ENCODE measurements around the gene VSIG1. TPM values are rescaled to one million over a fixed set of nuclear protein-coding genes. Genes with fewer than 3 reads are reported as not detected.

Gene VSIG1
- not detected in 2 replicates for polyA plus RNA-seq (2012; rRNA removed)
- polyA plus RNA-seq (2012; cell fraction: cytosol; rRNA removed): not detected in 2 replicates
- not detected in 2 replicates for polyA plus RNA-seq (2012; cell fraction: nucleus; rRNA removed)

DNA sequence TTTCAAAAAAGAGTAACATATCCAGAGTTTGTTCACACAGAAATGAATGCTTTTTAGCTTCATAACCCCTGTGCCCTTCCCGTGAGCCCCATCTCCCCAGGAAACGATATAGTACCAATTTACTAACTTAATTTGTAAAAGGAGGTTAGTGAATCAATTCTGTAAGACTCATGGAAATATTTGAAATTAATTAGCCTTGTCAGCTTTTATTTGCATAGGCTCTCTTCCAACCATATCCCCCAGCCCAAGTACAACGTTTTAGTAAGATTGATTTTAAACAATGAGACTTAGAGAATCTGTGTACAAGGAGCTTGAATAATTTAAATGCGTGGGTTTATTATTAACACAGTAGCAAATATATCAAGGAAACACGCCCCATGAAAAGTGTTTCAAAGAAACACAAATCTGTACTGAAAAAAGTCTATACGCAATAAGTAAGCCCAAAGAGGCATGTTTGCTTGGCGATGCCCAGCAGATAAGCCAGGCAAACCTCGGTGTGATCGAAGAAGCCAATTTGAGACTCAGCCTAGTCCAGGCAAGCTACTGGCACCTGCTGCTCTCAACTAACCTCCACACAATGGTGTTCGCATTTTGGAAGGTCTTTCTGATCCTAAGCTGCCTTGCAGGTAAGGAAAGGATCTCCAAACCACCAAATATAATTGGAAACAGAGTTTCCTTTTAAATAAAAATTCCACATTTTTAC lies at the start of gene VSIG1:
Gene VSIG1 (plus strand): TSS at position 512 of the 703 bp plus-strand sequence. CDS start 66 bp downstream, at position 578.
- H3K4me2 ChIP-seq: no peak within 1 kb of the TSS
- H4K20me1 ChIP-seq (ENCODE audit: insufficient read depth): no peaks in the 10 kb centered on the region
- H3K27ac ChIP-seq (ENCODE audit: low read depth in 2 of 2, low read length in 1 of 2): no peak within 1 kb of the TSS
- no peaks in the 10 kb centered on the region for H3K4me1 ChIP-seq (ENCODE audit: control insufficient read depth in 1 of 2, insufficient read depth in 2 of 2, low read depth in 1 of 2, low read length in 1 of 2)
- WGBS (ENCODE audit: low lambda C conversion rate): 39% methylated on average over 10 of the region's 10 CpGs
- H2AFZ ChIP-seq (ENCODE audit: low read depth): no peak within 1 kb of the TSS
- H3K4me3 ChIP-seq (ENCODE audit: low read depth in 2 of 2, low read length in 1 of 2): no peak within 1 kb of the TSS
- TF ChIP-seq JUND (IDR thresholded peaks at IDR 0.05) (no peak), EZH2phosphoT487 (IDR thresholded peaks at IDR 0.05; ENCODE audit: borderline replicate concordance, low read depth) (no peak), FOXJ3 (CRISPR knock-in tag; IDR thresholded peaks at IDR 0.05) (no peak), NFIC (IDR thresholded peaks at IDR 0.05; ENCODE audit: borderline replicate concordance) (no peak), SIN3A (IDR thresholded peaks at IDR 0.05; ENCODE audit: borderline replicate concordance, low read depth, low read length) (no peak), RXRA (IDR thresholded peaks at IDR 0.05; ENCODE audit: borderline replicate concordance, low read depth) (no peak), RFX5 (IDR thresholded peaks at IDR 0.05; ENCODE audit: low read length) (no peak), EP300 (IDR thresholded peaks at IDR 0.05; ENCODE audit: borderline replicate concordance in 1 of 2, low read depth in 1 of 2, low read length in 1 of 2) (no peak), CHD2 (IDR thresholded peaks at IDR 0.05; ENCODE audit: low read length, partially characterized antibody) (no peak)
- TF ChIP-seq, protein P1, sequence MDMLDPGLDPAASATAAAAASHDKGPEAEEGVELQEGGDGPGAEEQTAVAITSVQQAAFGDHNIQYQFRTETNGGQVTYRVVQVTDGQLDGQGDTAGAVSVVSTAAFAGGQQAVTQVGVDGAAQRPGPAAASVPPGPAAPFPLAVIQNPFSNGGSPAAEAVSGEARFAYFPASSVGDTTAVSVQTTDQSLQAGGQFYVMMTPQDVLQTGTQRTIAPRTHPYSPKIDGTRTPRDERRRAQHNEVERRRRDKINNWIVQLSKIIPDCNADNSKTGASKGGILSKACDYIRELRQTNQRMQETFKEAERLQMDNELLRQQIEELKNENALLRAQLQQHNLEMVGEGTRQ (IDR thresholded peaks at IDR 0.05; ENCODE audit: borderline replicate concordance, low read depth, low read length): no peak
- H3K9me2 ChIP-seq: no peaks in the 10 kb centered on the region
- no peak for DNase-seq
- H3K79me2 ChIP-seq (ENCODE audit: insufficient read depth): no peaks in the 10 kb centered on the region
- H3K36me3 ChIP-seq (replicated peaks in 1 of 2; ENCODE audit: control insufficient read depth in 1 of 2, insufficient read depth in 2 of 2, low read length in 1 of 2): no peaks in the 10 kb centered on the region
- no peak within 1 kb of the TSS for H3K9ac ChIP-seq
- ChIA-PET POLR2A (no interaction called here), CTCF (no interaction called here)
- no peaks in the 10 kb centered on the region for H3F3A ChIP-seq (replicated peaks; ENCODE audit: insufficient read depth)
- H3K9me3 ChIP-seq: no peaks in the 10 kb centered on the region
- H3K27me3 ChIP-seq (ENCODE audit: insufficient read depth): peaks cover 10% of the 10 kb centered on the region; the same call in 1 of the 2 replicates

DNA sequence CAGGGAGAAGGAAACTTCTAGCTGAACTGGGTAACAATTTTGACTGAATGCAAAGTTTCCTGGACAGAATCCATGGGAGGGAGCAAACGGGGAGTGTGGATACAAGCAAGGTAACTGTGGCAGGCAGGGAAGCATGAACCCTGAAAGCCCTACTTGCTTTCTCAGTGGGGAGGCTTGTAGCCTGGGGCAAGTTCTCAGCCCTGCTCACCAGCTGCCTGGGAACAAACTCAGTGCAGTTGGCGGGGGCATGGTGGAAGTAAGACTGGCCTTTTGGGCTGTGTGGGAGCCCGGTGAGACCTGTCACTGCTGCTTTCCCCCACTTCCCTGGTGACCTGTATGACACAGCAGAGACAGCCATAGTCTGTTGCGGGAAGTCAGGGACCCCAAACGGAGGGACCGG lies 48.7 kb upstream of the VSIG1 start:
- TF ChIP-seq RFX5 (IDR thresholded peaks at IDR 0.05; ENCODE audit: low read length): no peak
- TF ChIP-seq EP300 (IDR thresholded peaks at IDR 0.05; ENCODE audit: borderline replicate concordance in 1 of 2, low read depth in 1 of 2, low read length in 1 of 2): no peak
- TF ChIP-seq, protein P2, sequence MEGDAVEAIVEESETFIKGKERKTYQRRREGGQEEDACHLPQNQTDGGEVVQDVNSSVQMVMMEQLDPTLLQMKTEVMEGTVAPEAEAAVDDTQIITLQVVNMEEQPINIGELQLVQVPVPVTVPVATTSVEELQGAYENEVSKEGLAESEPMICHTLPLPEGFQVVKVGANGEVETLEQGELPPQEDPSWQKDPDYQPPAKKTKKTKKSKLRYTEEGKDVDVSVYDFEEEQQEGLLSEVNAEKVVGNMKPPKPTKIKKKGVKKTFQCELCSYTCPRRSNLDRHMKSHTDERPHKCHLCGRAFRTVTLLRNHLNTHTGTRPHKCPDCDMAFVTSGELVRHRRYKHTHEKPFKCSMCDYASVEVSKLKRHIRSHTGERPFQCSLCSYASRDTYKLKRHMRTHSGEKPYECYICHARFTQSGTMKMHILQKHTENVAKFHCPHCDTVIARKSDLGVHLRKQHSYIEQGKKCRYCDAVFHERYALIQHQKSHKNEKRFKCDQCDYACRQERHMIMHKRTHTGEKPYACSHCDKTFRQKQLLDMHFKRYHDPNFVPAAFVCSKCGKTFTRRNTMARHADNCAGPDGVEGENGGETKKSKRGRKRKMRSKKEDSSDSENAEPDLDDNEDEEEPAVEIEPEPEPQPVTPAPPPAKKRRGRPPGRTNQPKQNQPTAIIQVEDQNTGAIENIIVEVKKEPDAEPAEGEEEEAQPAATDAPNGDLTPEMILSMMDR (IDR thresholded peaks at IDR 0.05): no peak
- no peak for TF ChIP-seq MXI1 (IDR thresholded peaks at IDR 0.05; ENCODE audit: low read depth, low read length)
- TF ChIP-seq FOSL2 (IDR thresholded peaks at IDR 0.05; ENCODE audit: borderline replicate concordance, low read depth): no peak
- TF ChIP-seq, protein P1 (IDR thresholded peaks at IDR 0.05; ENCODE audit: borderline replicate concordance, low read depth, low read length): no peak
- no peak for TF ChIP-seq TAF1 (IDR thresholded peaks at IDR 0.05; ENCODE audit: borderline replicate concordance, low read depth, low read length)
- TF ChIP-seq RCOR1 (IDR thresholded peaks at IDR 0.05; ENCODE audit: low read length): no peak
- TF ChIP-seq YY1 (IDR thresholded peaks at IDR 0.05; ENCODE audit: low read depth): no peak
- no peak for TF ChIP-seq TCF12 (IDR thresholded peaks at IDR 0.05)
- TF ChIP-seq EZH2phosphoT487 (IDR thresholded peaks at IDR 0.05; ENCODE audit: borderline replicate concordance, low read depth): no peak
- no peak for TF ChIP-seq GABPA (IDR thresholded peaks at IDR 0.05; ENCODE audit: low read depth)
- no peak for TF ChIP-seq SMC3 (IDR thresholded peaks at IDR 0.05; ENCODE audit: low read depth, low read length)
- CTCF ChIA-PET: no interaction called here
- no peak overlapping the region for H3K4me3 ChIP-seq (ENCODE audit: low read depth in 2 of 2, low read length in 1 of 2)
- no peak overlapping the region for H3K9ac ChIP-seq
- H4K20me1 ChIP-seq (ENCODE audit: insufficient read depth): no peaks in the 10 kb centered on the region
- H3K9me3 ChIP-seq: no peaks in the 10 kb centered on the region
- H3K9me2 ChIP-seq: no peaks in the 10 kb centered on the region
- no peaks in the 10 kb centered on the region for H3K27me3 ChIP-seq (ENCODE audit: insufficient read depth)
- no peaks in the 10 kb centered on the region for H3K36me3 ChIP-seq (replicated peaks in 1 of 2; ENCODE audit: control insufficient read depth in 1 of 2, insufficient read depth in 2 of 2, low read length in 1 of 2)
- H3K4me2 ChIP-seq: no peak overlapping the region
- no peaks in the 10 kb centered on the region for H3K79me2 ChIP-seq (ENCODE audit: insufficient read depth)
- H2AFZ ChIP-seq (ENCODE audit: low read depth): no peak overlapping the region
- 0% methylated on average over 6 of the region's 6 CpGs for WGBS (ENCODE audit: low lambda C conversion rate)
- no peaks in the 10 kb centered on the region for H3F3A ChIP-seq (replicated peaks; ENCODE audit: insufficient read depth)
- DNase-seq: no peak
- no peak overlapping the region for H3K27ac ChIP-seq (ENCODE audit: low read depth in 2 of 2, low read length in 1 of 2)
- H3K4me1 ChIP-seq (ENCODE audit: control insufficient read depth in 1 of 2, insufficient read depth in 2 of 2, low read depth in 1 of 2, low read length in 1 of 2): no peaks in the 10 kb centered on the region
- POLR2A ChIA-PET: no interaction called here

Measured in SK-N-SH (cell line).